Adrenal gland (tissue), 5 donors: ENCODE measurements around the gene NFS1.

ENCODE experiments used
- POLR2A ChIP-seq, 2 donors: fragments of 450-650 bp; IDR thresholded peaks; one replicate each; pipeline ENCODE4 v1.6.1; 2017; ENCODE audit warnings: antibody characterized with exemption in 2 of 2, mild to moderate bottlenecking in 2 of 2, moderate library complexity in 1 of 2
- TF ChIP-seq, protein P1 (sequence below), 6 experiments: fragments of 450-650 bp in 4 of 6; fragments of 200-600 bp in 2 of 6; sonication (generic) in 1 of 6; IDR thresholded peaks; 1 replicate in 5 of 6; 2 replicates in 1 of 6; pipeline versions ENCODE4 v1.5.1 to v1.8.0; 2016 to 2021; ENCODE audit warnings: antibody characterized with exemption in 6 of 6, mild to moderate bottlenecking in 2 of 6, moderate library complexity in 1 of 6
- donor health status: DM: no; HTN: no; CAD: no.

DNA sequence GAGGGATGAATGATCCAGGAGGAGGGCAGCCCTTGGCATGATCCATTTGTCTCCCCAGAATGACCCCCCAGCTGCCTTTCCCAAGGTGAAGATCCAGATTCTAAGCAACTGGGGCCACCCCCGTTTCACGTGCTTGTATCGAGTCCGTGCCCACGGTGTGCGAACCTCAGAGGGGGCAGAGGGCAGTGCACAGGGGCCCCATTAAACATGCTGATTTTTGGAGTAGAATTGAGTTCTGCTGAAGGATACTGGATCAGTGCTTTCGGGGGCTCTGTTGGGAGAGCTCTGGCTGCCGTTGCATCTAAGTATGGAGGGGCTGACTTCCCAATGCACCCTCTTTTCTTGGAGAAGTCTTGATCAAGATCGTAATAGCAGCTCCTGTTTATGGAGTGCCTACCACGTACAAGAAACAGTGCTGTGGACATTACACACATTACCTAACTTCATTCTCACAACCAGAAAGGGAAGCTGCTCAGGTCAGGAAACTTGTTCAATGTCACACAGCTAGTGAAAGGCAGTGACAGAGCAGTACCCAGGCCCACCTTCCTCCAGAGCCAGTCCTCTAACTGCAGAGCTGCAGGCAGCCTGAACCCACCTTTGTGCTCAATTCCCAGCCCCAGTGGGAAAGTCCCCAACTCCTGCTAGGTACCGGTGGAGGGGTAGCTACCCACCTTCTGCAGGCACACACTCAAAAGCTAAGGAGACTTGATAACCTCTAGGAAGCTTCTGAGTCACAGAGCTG is 78.2 kb downstream of the NFS1 start:
- TF ChIP-seq, protein P1, sequence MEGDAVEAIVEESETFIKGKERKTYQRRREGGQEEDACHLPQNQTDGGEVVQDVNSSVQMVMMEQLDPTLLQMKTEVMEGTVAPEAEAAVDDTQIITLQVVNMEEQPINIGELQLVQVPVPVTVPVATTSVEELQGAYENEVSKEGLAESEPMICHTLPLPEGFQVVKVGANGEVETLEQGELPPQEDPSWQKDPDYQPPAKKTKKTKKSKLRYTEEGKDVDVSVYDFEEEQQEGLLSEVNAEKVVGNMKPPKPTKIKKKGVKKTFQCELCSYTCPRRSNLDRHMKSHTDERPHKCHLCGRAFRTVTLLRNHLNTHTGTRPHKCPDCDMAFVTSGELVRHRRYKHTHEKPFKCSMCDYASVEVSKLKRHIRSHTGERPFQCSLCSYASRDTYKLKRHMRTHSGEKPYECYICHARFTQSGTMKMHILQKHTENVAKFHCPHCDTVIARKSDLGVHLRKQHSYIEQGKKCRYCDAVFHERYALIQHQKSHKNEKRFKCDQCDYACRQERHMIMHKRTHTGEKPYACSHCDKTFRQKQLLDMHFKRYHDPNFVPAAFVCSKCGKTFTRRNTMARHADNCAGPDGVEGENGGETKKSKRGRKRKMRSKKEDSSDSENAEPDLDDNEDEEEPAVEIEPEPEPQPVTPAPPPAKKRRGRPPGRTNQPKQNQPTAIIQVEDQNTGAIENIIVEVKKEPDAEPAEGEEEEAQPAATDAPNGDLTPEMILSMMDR (IDR thresholded peaks at IDR 0.05): no peak
- TF ChIP-seq POLR2A (IDR thresholded peaks at IDR 0.05): no peak
